Skeletal muscle satellite cell (primary cell): ENCODE measurements around the gene RPS6KB2.
A peak's percentile ranks its signal among the peaks of the same experiment; 100 is the strongest.

Experiments
- H3K27me3 ChIP-seq: 2 replicates; pipeline ENCODE4 v1.7.0; 2013; ENCODE audit warnings: low read length; ENCODE audit not compliant: control insufficient read depth, insufficient read depth
- H3K36me3 ChIP-seq: 2 replicates; pipeline ENCODE4 v1.7.0; 2013; ENCODE audit warnings: mild to moderate bottlenecking, control low read depth, low read length; ENCODE audit not compliant: insufficient read depth
- H3K4me1 ChIP-seq: 2 replicates; pipeline ENCODE4 v1.7.0; 2013; ENCODE audit warnings: low read length; ENCODE audit not compliant: control insufficient read depth, insufficient read depth
- H3K4me2 ChIP-seq: 2 replicates; pipeline ENCODE4 v1.7.0; 2013; ENCODE audit warnings: mild to moderate bottlenecking, low read length
- H3K4me3 ChIP-seq: 2 replicates; pipeline ENCODE4 v1.7.0; 2013; ENCODE audit warnings: low read length
- H3K9ac ChIP-seq: 2 replicates; pipeline ENCODE4 v1.7.0; 2013; ENCODE audit warnings: mild to moderate bottlenecking, low read depth, low read length, moderate library complexity
- H3K9me3 ChIP-seq: replicated peaks from 2 replicates; pipeline ENCODE4 v1.7.0; 2013; ENCODE audit warnings: mild to moderate bottlenecking, control low read depth, low read length

Gene RPS6KB2

DNA sequence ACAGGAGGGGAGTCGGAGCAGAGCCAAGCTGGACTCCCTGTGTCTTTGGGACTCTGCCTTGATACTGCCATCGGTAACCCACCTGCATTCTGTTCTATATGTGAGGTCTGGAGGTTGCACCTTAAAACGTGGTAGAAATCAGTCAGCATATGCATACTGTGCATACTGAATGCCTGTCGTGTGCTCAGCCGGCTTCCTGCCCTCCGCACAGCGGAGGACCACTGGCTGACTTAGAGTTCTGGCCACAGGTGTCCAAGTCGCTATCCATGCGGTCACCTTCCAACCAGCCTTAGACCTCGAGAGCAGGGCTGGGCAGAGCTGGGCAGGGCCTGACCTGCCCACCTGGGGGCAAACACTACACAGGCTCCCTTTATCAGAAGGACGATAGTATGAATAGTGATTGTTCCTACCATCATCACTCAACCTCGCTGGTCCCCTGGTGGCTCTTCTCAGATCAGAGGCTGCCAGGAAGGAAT lies 20.6 kb upstream of the RPS6KB2 start:
- no peaks in the 10 kb centered on the region for H3K36me3 ChIP-seq
- peaks cover 54% of the 10 kb centered on the region for H3K27me3 ChIP-seq
- peaks cover 8% of the 10 kb centered on the region for H3K4me1 ChIP-seq
- H3K9me3 ChIP-seq: no peaks in the 10 kb centered on the region
- H3K9ac ChIP-seq: no peak overlapping the region
- no peak overlapping the region for H3K4me3 ChIP-seq
- no peak overlapping the region for H3K4me2 ChIP-seq

DNA sequence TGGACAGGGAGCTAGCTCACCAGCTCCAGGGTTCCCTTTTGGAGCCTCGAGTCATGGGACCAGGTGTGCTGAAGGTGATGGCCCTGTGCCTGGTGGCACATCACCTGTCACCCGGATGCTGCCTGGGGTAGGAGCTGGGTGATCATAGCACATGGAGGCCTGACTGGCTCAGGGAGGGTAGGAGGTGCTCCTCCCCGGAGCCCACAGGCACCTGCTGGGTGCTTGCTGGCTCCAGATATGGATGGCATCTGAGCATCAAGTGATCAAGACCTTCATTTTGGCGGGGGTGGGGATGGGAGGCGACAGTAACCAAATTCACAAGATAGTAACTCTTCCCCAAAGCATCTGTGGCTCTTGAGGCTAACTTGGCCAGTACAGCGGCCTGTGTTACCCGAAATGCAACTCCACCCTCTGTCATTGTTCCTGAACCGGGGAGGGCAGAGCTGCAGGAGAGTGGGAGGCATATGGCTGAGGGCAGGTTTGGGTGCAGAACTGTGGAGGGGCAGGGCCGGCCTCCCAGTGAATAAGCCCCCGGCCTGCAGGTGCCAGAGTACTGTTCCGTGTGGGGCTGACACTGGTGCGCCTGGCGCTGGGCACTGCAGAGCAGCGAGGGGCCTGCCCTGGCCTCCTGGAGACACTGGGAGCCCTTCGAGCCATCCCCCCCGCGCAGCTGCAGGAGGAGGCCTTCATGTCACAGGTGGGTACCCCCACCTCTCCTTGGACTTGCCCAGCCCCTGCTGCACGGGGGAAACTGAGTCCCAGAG lies 19.7 kb upstream of the RPS6KB2 start:
- H3K4me3 ChIP-seq: no peak overlapping the region
- no peaks in the 10 kb centered on the region for H3K9me3 ChIP-seq
- peaks cover 8% of the 10 kb centered on the region for H3K4me1 ChIP-seq
- H3K9ac ChIP-seq: no peak overlapping the region
- peaks cover 54% of the 10 kb centered on the region for H3K27me3 ChIP-seq
- no peaks in the 10 kb centered on the region for H3K36me3 ChIP-seq
- no peak overlapping the region for H3K4me2 ChIP-seq

DNA sequence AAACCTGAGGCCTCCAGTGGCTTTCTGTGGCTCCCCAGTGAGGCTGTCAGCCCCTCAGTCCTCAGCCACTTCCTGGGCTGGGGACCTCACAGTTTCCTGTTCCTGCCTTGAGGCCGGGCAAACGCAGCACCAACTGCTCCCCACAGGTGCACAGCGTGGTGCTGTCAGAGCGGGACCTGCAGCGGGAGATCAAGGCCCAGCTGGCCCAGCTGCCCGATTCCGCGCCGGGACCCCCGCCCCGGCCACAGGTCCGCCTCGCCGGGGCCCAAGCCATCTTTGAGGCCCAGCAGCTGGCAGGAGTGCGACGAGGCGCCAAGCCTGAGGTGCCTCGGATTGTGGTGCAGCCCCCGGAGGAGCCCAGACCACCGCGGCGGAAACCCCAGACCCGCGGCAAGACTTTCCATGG lies 19.0 kb upstream of the RPS6KB2 start:
- Histone ChIP-seq H3K9me3 (no peaks in the 10 kb centered on the region), H3K4me2 (no peak overlapping the region), H3K27me3 (peaks cover 54% of the 10 kb centered on the region), H3K36me3 (no peaks in the 10 kb centered on the region), H3K4me3 (no peak overlapping the region), H3K9ac (no peak overlapping the region), H3K4me1 (peaks cover 8% of the 10 kb centered on the region)

DNA sequence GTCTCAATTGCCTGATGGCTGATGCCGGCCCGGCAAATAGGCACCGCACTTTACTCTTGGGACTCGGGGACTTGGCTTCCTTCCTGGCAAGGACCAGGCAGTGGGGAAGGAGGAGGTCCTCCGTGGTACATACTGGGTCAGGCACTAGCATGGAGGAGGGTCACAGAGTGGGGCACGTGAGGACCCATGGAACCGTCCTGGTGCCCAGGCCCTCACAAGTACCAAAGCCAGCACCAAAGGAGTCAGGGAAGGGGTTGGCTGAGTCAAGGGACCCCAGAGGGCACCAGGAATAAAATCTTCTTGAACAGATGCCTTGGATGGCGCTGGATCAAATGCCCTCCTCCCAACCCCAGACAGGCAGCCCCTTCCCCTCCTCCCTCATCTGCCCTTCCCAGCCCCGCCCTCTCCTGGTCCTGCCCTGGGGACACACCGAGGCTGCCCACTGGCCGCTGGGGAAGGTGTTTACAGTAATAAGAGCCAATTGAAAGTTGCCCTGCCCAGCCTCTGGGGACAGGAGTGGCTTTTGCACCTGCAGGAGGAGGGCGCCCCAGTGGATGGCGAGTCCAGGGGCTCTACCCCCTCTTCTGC lies 18.4 kb upstream of the RPS6KB2 start:
- Histone ChIP-seq H3K9ac (no peak overlapping the region), H3K4me3 (no peak overlapping the region), H3K4me1 (peaks cover 3% of the 10 kb centered on the region), H3K4me2 (no peak overlapping the region), H3K27me3 (peaks cover 54% of the 10 kb centered on the region), H3K36me3 (no peaks in the 10 kb centered on the region), H3K9me3 (no peaks in the 10 kb centered on the region)

DNA sequence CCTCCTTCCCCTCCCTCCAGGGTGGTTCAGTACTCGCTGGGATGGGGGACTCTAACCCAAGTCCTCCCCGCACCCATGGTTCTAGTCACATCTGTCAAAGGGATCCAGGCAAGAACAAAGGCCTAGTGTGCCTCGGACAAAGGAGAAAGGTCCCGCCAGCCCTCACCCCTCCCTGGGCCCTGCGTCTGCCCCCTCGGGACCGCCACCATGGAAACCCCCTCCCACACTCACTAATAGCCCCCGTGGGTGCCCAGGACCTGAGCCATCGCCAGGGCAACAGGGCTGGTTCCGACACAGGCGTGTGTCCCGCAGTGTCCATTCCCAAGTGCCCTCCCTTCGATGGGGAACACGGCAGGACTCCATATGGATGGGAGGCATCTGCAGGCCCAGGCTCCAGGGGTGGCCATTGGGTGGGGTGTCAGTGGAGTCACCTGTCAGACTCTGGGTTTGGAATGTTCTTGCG lies 17.9 kb upstream of the RPS6KB2 start:
- Histone ChIP-seq H3K9me3 (no peaks in the 10 kb centered on the region), H3K4me2 (no peak overlapping the region), H3K36me3 (no peaks in the 10 kb centered on the region), H3K4me1 (peaks cover 4% of the 10 kb centered on the region), H3K9ac (no peak overlapping the region), H3K4me3 (no peak overlapping the region), H3K27me3 (peaks cover 54% of the 10 kb centered on the region)

DNA sequence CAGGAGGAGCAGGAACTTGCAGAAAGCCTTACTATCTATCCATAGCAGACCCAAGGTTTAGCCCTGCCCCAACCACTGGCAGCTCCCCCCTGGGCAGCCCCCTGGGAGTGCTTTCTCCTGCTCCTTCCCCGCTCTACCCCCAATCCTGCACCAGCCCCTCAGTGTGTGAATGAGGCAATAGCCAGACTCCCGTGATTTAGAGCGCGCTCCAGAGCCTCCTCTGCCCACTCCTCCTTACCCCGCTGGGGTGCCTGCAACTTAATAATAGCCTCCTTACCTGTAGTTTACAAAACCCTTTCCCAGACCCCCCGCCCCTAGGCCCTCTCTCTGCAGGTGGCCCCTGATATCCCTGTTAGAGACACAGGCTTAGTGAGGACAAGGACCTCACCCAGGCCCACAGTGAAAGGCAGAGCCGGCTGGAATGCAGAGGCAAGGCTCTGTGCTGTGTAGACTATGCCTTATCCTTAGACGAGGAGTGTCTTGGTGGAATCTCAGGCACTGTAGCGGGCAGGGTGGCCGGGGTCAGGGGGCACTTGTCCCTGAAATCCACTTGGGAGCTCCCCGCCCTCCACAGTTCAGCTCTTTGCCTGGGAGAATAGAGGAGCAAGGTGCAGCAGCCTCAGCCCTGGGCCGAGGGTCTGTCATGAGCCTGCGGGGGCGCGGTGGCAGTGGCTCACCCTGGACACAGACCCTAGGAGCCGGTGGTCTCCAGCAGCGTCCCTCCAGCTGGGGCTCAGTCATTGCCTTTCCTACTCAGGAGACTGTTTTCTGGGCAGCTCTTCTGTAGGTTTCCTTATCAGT lies 17.1 kb upstream of the RPS6KB2 start:
- Histone ChIP-seq H3K4me1 (peaks cover 8% of the 10 kb centered on the region), H3K4me2 (no peak overlapping the region), H3K4me3 (no peak overlapping the region), H3K27me3 (peaks cover 54% of the 10 kb centered on the region), H3K9ac (no peak overlapping the region), H3K9me3 (no peaks in the 10 kb centered on the region), H3K36me3 (no peaks in the 10 kb centered on the region)

DNA sequence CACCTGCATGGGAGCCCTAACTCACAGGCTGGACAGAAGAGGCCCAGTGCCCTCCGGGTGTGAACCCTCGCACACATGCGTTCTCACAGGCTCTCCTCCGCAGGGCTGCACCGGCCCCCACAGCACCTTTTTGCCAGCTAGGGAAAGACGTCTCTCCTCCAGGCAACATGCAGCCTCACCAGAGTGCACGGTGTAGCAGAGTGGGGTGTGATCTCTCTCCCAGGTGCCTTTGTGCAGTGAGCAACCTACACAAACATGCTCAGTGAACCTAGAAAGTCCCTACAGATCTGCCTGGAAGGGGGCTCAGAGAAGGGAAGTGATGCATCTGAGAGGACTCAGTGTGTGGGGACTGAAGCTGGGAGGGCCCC lies 16.5 kb upstream of the RPS6KB2 start:
- Histone ChIP-seq H3K4me3 (no peak overlapping the region), H3K4me1 (peaks cover 14% of the 10 kb centered on the region), H3K9ac (no peak overlapping the region), H3K27me3 (peaks cover 54% of the 10 kb centered on the region), H3K4me2 (no peak overlapping the region), H3K9me3 (no peaks in the 10 kb centered on the region), H3K36me3 (no peaks in the 10 kb centered on the region)

DNA sequence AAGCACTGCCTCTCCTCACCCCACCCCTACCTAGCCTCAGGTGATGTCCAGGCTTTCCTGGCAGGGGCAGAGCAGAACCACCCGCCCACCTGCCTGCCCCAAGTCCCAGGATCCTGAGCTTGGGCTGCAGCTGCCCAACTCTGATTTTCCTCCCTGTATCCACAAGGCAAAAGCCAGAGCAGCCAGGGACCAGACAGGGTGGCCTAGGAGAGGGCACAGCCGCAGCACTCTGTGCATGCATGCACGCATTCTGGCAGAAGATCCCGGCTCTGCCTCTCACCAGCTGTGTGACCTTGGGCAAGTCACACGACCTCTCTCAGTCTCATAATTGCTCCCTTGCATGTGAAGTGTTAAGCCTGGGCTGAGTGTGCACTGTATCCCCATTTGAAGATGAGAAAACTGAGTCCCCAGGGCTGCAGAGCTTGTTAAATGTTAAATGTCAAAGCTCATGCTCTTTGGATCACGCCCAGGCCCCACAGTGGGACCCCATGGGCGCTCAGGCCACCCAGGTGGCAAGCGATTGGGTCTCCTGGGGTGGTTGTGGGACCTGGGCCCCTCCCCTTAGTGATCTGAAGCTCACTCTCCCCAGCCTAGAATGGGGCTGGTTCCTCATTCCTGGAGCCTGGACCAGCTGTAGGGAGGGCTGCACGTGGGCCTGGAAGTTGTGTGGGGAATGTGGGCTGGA lies 15.7 kb upstream of the RPS6KB2 start:
- Histone ChIP-seq H3K4me1 (peaks cover 20% of the 10 kb centered on the region), H3K9ac (no peak overlapping the region), H3K4me3 (no peak overlapping the region), H3K9me3 (no peaks in the 10 kb centered on the region), H3K36me3 (no peaks in the 10 kb centered on the region), H3K27me3 (peaks cover 50% of the 10 kb centered on the region), H3K4me2 (no peak overlapping the region)

DNA sequence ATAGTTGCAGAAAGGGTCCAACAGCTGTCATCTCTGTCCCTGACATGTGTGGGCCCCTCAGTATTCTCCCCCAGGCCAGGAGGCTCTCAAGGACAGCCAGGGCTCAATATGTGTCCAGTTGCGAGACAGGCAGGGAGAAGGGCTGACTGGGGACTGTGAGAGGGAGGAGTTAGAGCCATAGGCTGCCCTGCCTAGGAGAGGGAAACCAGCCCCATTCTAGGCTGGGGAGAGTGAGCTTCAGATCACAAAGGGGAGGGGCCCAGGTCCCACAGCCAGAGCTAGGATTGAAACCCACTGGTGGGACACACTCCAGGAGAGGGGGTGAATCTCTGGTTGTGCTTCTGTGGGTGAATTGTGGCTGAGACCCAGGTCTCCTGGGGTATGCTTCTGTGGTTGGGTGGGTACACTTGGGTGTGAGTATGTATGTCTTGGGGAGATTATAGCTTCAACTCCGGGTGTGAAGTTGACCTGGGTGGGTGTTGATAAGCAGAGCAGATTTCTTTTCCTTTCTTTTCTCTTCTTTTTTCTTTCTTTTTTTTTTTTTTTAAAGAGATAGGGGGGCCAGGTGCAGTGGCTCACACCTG lies 14.9 kb upstream of the RPS6KB2 start:
- H3K9ac ChIP-seq: no peak overlapping the region
- no peak overlapping the region for H3K4me3 ChIP-seq
- no peak overlapping the region for H3K4me2 ChIP-seq
- H3K36me3 ChIP-seq: no peaks in the 10 kb centered on the region
- H3K27me3 ChIP-seq: peaks cover 43% of the 10 kb centered on the region
- H3K4me1 ChIP-seq: peaks cover 24% of the 10 kb centered on the region
- no peaks in the 10 kb centered on the region for H3K9me3 ChIP-seq

DNA sequence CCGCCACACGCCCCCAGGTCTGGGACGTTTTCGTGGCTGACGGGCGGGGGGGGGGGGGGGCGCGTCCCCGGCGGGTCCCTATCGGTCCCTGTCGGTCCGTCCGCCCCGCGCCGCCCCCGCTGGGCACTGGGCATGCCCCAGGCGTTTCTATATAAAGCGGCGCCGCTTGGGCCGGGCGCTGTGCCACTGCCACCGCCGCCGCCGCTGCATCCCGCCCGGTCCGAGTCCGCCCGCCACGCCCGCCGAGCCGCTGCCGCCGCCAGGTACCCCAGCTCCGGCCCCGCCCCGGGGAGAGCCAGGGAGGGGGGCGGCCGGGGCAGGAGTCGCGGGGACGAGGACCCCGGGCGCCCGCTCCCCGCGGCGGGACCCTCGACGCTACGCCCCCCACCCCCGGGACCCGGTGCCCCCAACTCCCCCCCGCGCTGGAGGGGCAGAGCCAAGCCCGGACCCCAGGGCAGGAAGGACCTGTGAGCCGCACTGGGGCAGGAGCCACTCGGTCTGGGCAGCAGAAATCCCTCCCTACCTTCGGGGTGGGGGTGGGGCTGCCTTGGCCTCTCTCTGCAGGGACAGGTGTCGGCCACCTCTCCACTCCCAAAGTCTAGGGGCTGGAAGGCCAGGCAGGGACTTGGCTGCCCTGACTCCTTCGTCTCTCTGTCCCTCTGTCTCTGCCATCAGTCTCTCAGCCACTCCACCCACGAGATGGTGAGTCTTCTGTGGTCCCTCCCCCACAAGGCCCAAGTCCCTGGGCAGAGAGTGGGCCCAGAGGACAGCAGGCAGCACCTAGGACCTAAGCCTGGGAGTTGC lies 12.6 kb upstream of the RPS6KB2 start, which contains the start of gene CARNS1:
CARNS1 (plus strand) TSS at position 178 of the 804 bp plus-strand sequence; CDS start at position 700, 522 bp downstream.
- peaks cover 20% of the 10 kb centered on the region for H3K27me3 ChIP-seq
- no peaks in the 10 kb centered on the region for H3K36me3 ChIP-seq
- H3K4me2 ChIP-seq: peak within 1 kb of the TSS; percentile 72
- no peak within 1 kb of the TSS for H3K9ac ChIP-seq
- peaks cover 40% of the 10 kb centered on the region for H3K4me1 ChIP-seq
- no peaks in the 10 kb centered on the region for H3K9me3 ChIP-seq
- peak within 1 kb of the TSS; percentile 42 for H3K4me3 ChIP-seq
